HepG2 (cell line): ENCODE results near the gene SMPD1. TPM values are rescaled to one million over a fixed set of nuclear protein-coding genes. Genes with fewer than 3 reads are reported as not detected.

Experiments
- THAP11 ChIP-seq: IDR thresholded peaks from 2 replicates; pipeline ENCODE4 v1.6.1; 2016; ENCODE audit warnings: missing biosample characterization, missing genetic modification reagents
- ZNF382 ChIP-seq: sonication (generic); formaldehyde crosslinking; IDR thresholded peaks from 2 replicates; pipeline ENCODE4 v1.5.0; 2020; ENCODE audit warnings: missing genetic modification reagents, mild to moderate bottlenecking, borderline replicate concordance
- ZNF790 ChIP-seq: sonication (generic); formaldehyde crosslinking; IDR thresholded peaks from 2 replicates; pipeline ENCODE4 v1.8.0; 2022; ENCODE audit warnings: missing genetic modification reagents, mild to moderate bottlenecking, borderline replicate concordance
- ZSCAN25 ChIP-seq: sonication (generic); formaldehyde crosslinking; IDR thresholded peaks from 2 replicates; pipeline ENCODE4 v1.8.0; 2022; ENCODE audit warnings: mild to moderate bottlenecking, missing genetic modification reagents
- polyA plus RNA-seq, 8 experiments: library from polyadenylated mRNA; depleted of rRNA in 3 of 8; stranded (reverse) in 7 of 8; unstranded in 1 of 8; fragments of >200 nt; fragmentation: Illumina TruSeq in 4 of 8; extraction: Trizol in 4 of 8; gene quantifications; 2 replicates each; pipeline versions ENCODE4 v1.2.1 to v1.2.3, GENCODE V29; 2011 to 2016; ENCODE audit warnings: low read depth in 4 of 8, missing spikeins in 1 of 8, mixed read lengths in 1 of 8; ENCODE audit not compliant: insufficient read depth in 1 of 8
- total RNA-seq, 5 experiments: library from RNA; depleted of rRNA; stranded (reverse); fragments of >200 nt; fragmentation: Illumina TruSeq; extraction: Trizol; gene quantifications; 2 replicates each; pipeline ENCODE4 v1.2.3, GENCODE V29; 2016; ENCODE audit warnings: low read depth in 1 of 5
- TF ChIP-seq, protein P1 (sequence below): sonication (generic); formaldehyde crosslinking; IDR thresholded peaks from 2 replicates; pipeline ENCODE4 v1.4.0; 2020; ENCODE audit warnings: missing genetic modification reagents
- TF ChIP-seq, protein P2 (sequence below): fragments of 450-650 bp; IDR thresholded peaks from 2 replicates; pipeline ENCODE4 v1.6.1; 2016
- TF ChIP-seq, protein P3 (sequence below): sonication (generic); formaldehyde crosslinking; IDR thresholded peaks from 2 replicates; pipeline ENCODE4 v1.4.0; 2020; ENCODE audit warnings: missing genetic modification reagents
- TF ChIP-seq, protein P4 (sequence below): sonication (generic); formaldehyde crosslinking; IDR thresholded peaks from 2 replicates; pipeline ENCODE4 v1.5.0; 2020; ENCODE audit warnings: missing genetic modification reagents

The SMPD1 gene
- total and polyA plus RNA-seq, 2 of the 13 experiments (the other 11 are each of a cell fraction or from before 2014, with no cell fraction given) = 6.3 to 8.4 TPM

DNA sequence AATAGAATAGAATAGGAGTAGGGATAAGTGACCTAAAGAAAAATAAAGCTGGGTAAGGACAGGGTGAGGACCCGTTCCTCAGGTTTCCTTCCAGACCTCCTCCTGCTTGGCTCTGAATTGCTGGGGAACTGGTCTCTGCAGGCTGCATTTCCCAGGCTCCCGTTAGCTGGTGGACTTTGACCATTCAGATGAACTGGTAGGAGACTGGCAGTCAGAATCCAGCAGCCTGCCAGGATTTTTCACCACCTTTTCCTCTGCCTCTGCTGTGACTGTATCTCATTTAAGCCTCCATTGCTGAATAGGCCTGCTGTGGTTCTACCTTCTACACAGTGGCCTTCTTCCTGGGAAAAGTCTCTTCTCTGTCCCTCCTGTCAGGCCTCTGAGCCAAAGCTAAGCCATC is 24.6 kb upstream of the SMPD1 start (continued):
- TF ChIP-seq, protein P1, sequence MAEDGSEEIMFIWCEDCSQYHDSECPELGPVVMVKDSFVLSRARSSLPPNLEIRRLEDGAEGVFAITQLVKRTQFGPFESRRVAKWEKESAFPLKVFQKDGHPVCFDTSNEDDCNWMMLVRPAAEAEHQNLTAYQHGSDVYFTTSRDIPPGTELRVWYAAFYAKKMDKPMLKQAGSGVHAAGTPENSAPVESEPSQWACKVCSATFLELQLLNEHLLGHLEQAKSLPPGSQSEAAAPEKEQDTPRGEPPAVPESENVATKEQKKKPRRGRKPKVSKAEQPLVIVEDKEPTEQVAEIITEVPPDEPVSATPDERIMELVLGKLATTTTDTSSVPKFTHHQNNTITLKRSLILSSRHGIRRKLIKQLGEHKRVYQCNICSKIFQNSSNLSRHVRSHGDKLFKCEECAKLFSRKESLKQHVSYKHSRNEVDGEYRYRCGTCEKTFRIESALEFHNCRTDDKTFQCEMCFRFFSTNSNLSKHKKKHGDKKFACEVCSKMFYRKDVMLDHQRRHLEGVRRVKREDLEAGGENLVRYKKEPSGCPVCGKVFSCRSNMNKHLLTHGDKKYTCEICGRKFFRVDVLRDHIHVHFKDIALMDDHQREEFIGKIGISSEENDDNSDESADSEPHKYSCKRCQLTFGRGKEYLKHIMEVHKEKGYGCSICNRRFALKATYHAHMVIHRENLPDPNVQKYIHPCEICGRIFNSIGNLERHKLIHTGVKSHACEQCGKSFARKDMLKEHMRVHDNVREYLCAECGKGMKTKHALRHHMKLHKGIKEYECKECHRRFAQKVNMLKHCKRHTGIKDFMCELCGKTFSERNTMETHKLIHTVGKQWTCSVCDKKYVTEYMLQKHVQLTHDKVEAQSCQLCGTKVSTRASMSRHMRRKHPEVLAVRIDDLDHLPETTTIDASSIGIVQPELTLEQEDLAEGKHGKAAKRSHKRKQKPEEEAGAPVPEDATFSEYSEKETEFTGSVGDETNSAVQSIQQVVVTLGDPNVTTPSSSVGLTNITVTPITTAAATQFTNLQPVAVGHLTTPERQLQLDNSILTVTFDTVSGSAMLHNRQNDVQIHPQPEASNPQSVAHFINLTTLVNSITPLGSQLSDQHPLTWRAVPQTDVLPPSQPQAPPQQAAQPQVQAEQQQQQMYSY (CRISPR knock-in tag) = peak; percentile 85
- TF ChIP-seq ZSCAN25 (CRISPR knock-in tag) = no peak
- TF ChIP-seq, protein P2, sequence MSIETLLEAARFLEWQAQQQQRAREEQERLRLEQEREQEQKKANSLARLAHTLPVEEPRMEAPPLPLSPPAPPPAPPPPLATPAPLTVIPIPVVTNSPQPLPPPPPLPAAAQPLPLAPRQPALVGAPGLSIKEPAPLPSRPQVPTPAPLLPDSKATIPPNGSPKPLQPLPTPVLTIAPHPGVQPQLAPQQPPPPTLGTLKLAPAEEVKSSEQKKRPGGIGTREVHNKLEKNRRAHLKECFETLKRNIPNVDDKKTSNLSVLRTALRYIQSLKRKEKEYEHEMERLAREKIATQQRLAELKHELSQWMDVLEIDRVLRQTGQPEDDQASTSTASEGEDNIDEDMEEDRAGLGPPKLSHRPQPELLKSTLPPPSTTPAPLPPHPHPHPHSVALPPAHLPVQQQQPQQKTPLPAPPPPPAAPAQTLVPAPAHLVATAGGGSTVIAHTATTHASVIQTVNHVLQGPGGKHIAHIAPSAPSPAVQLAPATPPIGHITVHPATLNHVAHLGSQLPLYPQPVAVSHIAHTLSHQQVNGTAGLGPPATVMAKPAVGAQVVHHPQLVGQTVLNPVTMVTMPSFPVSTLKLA = no peak
- TF ChIP-seq ZNF382 (CRISPR knock-in tag) = no peak
- no peak for TF ChIP-seq THAP11 (CRISPR knock-in tag)
- no peak for TF ChIP-seq ZNF790
- TF ChIP-seq, protein P3, sequence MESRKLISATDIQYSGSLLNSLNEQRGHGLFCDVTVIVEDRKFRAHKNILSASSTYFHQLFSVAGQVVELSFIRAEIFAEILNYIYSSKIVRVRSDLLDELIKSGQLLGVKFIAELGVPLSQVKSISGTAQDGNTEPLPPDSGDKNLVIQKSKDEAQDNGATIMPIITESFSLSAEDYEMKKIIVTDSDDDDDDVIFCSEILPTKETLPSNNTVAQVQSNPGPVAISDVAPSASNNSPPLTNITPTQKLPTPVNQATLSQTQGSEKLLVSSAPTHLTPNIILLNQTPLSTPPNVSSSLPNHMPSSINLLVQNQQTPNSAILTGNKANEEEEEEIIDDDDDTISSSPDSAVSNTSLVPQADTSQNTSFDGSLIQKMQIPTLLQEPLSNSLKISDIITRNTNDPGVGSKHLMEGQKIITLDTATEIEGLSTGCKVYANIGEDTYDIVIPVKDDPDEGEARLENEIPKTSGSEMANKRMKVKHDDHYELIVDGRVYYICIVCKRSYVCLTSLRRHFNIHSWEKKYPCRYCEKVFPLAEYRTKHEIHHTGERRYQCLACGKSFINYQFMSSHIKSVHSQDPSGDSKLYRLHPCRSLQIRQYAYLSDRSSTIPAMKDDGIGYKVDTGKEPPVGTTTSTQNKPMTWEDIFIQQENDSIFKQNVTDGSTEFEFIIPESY = no peak
- TF ChIP-seq, protein P4, sequence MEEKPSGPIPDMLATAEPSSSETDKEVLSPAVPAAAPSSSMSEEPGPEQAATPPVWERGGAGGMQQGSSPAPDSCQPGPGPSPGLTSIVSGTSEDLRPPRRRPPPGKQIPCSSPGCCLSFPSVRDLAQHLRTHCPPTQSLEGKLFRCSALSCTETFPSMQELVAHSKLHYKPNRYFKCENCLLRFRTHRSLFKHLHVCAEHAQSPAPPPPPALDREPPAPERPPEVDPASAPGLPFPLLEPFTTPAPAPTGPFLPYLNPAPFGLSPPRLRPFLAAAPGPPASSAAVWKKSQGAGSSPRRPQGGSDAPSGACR (CRISPR knock-in tag) = no peak
- TF ChIP-seq, all 625 proteins: peak for 4
